Breast epithelium (tissue), 3 donors: ENCODE measurements around the gene CADPS.

Experiments
- POLR2A ChIP-seq: fragments of 450-650 bp; IDR thresholded peaks from one replicate; pipeline ENCODE4 v1.6.1; 2016; ENCODE audit warnings: antibody characterized with exemption, mild to moderate bottlenecking, moderate library complexity
- TF ChIP-seq, protein P1 (sequence below), 3 donors: fragments of 450-650 bp; IDR thresholded peaks; one replicate each; pipeline ENCODE4 v1.5.1; 2016 to 2017; ENCODE audit warnings: antibody characterized with exemption in 3 of 3, mild to moderate bottlenecking in 3 of 3, moderate library complexity in 3 of 3

DNA sequence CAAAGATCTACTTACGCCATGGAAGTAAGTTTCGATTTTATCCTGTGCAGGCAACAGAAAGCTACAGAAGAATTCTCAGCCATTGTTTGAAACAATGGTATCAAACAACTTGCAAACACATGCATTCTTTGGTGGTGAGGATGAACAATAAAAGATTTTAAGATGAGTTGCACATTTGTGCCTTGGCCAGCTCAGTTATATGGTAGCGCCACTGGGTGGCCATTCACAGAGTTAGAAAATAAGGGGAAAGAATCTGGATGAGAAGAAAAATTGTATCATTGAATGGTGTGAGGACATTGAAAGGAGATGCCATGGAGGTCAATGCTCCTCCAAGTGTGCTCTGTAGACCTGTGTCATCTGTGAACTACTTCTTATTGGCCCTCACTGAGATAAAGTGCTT lies 11.6 kb downstream of the CADPS start:
- TF ChIP-seq, protein P1, sequence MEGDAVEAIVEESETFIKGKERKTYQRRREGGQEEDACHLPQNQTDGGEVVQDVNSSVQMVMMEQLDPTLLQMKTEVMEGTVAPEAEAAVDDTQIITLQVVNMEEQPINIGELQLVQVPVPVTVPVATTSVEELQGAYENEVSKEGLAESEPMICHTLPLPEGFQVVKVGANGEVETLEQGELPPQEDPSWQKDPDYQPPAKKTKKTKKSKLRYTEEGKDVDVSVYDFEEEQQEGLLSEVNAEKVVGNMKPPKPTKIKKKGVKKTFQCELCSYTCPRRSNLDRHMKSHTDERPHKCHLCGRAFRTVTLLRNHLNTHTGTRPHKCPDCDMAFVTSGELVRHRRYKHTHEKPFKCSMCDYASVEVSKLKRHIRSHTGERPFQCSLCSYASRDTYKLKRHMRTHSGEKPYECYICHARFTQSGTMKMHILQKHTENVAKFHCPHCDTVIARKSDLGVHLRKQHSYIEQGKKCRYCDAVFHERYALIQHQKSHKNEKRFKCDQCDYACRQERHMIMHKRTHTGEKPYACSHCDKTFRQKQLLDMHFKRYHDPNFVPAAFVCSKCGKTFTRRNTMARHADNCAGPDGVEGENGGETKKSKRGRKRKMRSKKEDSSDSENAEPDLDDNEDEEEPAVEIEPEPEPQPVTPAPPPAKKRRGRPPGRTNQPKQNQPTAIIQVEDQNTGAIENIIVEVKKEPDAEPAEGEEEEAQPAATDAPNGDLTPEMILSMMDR (IDR thresholded peaks at IDR 0.05), result no peak
- TF ChIP-seq POLR2A, result no peak
